ENCODE measurements around the gene PACS2.

Gene PACS2

DNA sequence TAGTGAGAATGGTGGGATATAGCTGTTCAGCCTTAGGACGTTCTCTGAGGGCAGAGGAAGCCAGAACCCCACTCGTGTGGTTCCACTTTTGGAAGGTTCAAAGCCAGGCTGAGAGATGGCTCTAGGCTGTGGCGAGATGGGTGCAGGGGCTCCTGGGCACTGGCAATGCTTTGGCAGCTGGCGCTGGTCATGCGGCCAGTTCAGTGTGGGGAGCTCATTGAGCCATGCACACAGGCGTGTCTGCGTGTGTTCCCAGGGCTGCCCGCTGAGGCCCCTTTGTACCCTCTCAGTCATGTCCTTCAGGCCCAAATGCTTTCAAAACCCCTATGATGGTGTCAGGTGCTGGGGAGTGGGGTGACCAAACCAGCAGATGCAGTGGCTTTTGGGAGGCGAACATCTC lies 85.5 kb downstream of the PACS2 start:
- TF ChIP-seq, protein P1, sequence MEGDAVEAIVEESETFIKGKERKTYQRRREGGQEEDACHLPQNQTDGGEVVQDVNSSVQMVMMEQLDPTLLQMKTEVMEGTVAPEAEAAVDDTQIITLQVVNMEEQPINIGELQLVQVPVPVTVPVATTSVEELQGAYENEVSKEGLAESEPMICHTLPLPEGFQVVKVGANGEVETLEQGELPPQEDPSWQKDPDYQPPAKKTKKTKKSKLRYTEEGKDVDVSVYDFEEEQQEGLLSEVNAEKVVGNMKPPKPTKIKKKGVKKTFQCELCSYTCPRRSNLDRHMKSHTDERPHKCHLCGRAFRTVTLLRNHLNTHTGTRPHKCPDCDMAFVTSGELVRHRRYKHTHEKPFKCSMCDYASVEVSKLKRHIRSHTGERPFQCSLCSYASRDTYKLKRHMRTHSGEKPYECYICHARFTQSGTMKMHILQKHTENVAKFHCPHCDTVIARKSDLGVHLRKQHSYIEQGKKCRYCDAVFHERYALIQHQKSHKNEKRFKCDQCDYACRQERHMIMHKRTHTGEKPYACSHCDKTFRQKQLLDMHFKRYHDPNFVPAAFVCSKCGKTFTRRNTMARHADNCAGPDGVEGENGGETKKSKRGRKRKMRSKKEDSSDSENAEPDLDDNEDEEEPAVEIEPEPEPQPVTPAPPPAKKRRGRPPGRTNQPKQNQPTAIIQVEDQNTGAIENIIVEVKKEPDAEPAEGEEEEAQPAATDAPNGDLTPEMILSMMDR (IDR thresholded peaks at IDR 0.05; ENCODE audit: borderline replicate concordance, insufficient read depth, low read depth, low read length) = no peak
- no peak overlapping the region for H3K4me3 ChIP-seq (ENCODE audit: low read depth, low read length)

DNA sequence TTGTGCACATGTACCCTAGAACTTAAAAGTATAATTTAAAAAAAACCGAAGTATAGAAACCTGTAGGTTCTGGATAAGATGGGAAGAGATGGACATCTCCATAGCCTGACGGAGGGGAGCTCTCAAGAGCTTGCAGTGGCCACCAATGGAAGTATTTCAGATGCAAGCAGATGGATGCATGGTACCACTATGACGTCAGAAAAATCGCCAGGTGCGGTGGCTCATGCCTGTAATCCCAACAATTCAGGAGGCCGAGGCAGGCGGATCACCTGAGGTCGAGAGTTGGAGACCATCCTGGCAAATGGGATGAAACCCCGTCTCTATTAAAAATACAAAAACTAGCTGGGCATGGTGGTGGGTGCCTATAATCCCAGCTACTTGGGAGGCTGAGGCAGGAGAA lies 87.2 kb downstream of the PACS2 start:
- TF ChIP-seq, protein P1 (IDR thresholded peaks at IDR 0.05; ENCODE audit: borderline replicate concordance, insufficient read depth, low read depth, low read length) = no peak
- H3K4me3 ChIP-seq (ENCODE audit: low read depth, low read length) = no peak overlapping the region

DNA sequence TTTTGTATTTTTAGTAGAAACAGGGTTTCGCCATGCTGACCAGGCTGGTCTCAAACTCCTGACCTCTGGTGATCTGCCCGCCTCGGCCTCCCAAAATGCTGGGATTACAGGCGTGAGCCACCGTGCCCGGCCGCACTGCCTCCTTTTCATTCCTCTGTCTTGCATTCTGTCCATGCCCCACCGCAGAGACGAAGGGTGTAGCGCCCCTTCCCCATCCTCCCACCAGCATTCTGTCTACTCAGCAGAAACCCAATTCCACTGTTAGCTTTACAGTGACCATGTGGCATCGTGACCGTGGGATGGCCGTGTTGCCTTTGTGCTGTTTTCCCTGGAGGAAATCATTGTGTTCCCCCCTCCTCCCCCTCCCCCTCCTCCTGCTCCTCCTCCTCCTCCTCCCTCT lies 94.0 kb downstream of the PACS2 start:
- no peak overlapping the region for H3K4me3 ChIP-seq (ENCODE audit: low read depth, low read length)
- TF ChIP-seq, protein P1 (IDR thresholded peaks at IDR 0.05; ENCODE audit: borderline replicate concordance, insufficient read depth, low read depth, low read length) = no peak

DNA sequence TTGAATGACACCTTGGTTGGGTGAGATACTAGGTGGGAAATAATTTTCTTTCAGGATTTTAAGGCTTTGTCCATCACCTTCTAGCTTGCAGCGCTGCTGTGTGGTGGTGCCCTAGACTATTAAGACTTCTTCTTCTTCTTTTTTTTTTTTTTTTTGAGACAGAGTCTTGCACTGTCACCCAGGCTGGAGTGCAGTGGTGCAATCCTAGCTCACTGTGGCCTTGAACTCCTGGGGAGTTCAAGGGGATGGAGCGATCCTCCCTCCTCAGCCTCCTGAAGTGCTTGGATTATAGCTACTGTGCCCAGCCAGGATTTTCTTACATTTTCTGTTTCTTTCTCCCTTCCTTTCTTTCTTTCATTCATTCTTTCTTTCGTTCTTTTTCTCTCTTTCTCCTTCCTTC lies 94.8 kb downstream of the PACS2 start:
- H3K4me3 ChIP-seq (ENCODE audit: low read depth, low read length) = no peak overlapping the region
- TF ChIP-seq, protein P1 (IDR thresholded peaks at IDR 0.05; ENCODE audit: borderline replicate concordance, insufficient read depth, low read depth, low read length) = no peak

DNA sequence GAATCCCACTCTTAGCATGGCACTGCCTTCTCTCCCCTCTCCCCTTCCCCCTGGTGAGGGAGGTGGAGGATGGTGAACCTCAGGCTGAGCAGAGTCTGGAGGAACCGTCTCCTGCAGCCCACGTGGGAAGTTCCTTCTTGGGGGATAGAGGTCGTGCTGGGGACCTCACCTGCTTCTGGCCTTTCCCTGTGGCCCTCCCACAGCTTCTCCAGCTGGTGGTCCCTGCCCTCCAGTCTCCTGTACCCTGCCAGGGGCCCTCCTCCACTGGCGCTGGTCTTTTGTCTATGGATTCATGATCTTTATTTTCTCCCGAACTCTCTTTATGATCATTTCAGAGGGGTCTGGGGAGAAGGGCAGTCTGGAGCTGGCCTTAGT lies 96.1 kb downstream of the PACS2 start:
- no peak overlapping the region for H3K4me3 ChIP-seq (ENCODE audit: low read depth, low read length)
- TF ChIP-seq, protein P1 (IDR thresholded peaks at IDR 0.05; ENCODE audit: borderline replicate concordance, insufficient read depth, low read depth, low read length) = no peak

DNA sequence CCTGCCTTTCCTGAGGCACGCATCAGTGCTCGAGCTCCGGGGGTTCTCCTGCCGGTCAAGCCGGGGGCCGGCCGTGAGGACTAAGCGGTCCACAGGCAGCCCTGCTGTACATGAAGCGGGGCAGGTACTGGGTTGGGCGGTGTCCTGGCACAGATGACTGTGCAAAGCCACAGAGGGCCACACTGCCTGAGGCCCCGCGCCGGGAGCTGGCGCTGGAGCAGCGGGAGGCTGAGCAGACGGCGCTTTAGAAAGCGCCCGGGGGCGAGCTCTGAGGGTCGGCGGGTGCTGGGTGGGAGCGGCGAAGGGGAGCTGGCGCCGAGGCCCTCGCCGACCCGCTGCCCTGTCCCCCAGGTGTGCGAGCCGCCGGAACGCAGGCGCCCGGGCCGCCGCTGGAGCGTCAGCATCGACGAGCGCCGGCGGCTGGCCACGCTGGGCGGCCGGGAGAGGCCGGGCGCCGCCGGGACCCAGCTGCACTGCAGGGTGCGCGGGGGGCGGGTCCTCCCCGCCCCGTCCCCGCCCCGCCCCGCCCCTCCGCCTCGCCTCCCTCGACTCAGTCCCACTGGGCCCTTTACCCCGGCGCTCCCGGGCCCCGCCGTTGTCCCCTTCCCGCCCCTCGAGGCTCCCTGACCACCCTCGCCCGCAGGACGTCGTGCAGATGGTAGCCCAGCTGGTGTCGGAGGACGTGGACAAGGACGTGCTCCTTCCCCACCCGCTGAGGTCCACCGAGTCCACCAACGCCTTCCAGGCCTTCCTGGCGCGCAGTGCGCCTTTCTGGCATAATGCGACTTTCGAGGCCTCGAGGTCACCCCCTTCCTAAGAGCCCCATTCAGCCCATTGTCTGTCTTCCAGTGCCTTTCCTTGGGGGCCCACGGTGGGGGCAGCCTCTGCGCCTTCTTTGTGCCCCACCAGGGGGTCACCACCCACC lies 96.7 kb downstream of the PACS2 start:
- H3K4me3 ChIP-seq (ENCODE audit: low read depth, low read length) = no peak overlapping the region
- TF ChIP-seq, protein P1 (IDR thresholded peaks at IDR 0.05; ENCODE audit: borderline replicate concordance, insufficient read depth, low read depth, low read length) = no peak
